Activated CD4-positive, CD25-positive, alpha-beta regulatory T cell treated with anti-CD3 and anti-CD28 coated beads, Interleukin-2, amount 50 U/mL, for 24 hours (primary cell): ENCODE measurements around the gene SUGCT.
"Not testable (repeated sequence)": the region's sequence is repeated elsewhere in the genome, so short reads cannot be mapped to it uniquely, and the experiment has no call there.

Experiments
- ATAC-seq, 2 donors: fragments of 150-1000 bp; cut with Tn5 transposase; one replicate each; pipeline ENCODE4 v1.10.0; 2021; ENCODE audit warnings: mild to moderate bottlenecking in 1 of 2, moderate library complexity in 1 of 2

SUGCT gene

DNA sequence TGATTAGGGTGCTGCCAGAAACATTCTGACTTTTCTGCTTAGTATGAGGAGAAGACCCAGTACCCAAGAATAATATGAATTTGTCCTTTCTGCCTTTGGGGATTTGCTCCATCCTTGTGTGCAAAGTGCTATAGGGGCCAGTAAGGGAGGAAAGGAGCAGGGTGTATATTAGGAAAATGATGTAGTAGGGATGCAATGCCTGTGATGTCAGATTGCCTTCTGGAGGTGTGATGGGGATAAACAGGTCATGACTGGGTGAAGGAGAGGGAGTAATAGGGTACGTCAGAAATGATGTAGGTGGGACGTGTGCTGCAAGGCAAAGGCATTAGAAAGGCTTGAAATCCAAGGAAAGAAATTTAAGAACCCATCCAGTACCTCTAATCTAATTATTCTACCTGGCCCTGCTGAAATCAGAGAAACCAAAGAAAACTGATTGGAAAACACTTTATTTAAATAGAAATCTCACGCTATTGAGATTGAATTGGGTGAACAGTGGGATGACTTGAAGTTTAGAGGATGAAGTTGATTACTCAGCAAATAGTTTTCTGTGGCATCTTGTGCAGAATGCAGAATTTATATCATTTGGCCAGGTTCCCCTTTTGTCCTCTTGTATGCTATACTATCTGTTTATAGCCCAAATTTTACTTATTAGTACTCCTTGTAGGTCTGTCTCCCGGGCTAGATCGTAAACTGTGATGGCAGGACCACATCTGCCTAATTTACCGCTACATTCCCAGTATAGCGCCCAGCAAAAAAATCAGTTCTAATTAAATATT, 503.9 kb downstream of the SUGCT start:
- no peak for ATAC-seq

GRCh38 chr7:40640566-40640965, 505.8 kb downstream of the SUGCT start:
- no peak for ATAC-seq

GRCh38 chr7:40641701-40642100, 506.9 kb downstream of the SUGCT start:
- ATAC-seq = no peak

- no peak for ATAC-seq
Measured at GRCh38 chr7:40643664-40644063, 508.9 kb downstream of the SUGCT start.

- peak in 1 of 2 donors; percentile 21 for ATAC-seq
Measured at GRCh38 chr7:40644454-40645188, 509.8 kb downstream of the SUGCT start.

DNA sequence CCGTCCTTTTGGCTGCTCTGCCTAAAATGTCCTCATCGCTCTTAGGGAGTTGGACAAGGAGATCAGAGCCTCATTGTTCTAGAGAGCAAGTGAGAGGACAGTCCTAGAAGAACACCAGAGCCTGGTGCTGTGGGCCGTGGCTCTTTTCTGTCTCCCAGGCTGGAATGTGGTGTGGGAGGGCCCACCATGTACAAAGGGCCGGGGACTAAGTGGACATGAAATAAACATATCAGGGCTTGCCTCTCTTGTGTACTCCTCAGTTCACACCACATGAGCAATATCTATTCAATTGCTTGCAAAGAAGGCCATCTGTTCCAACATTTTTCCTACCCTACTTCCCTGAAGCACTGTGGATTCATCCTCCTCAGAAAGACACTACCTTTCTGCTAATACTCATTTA, 510.4 kb downstream of the SUGCT start:
- ATAC-seq = no peak

GRCh38 chr7:40646717-40647116, 511.9 kb downstream of the SUGCT start:
- ATAC-seq = no peak

GRCh38 chr7:40647719-40648118, 512.9 kb downstream of the SUGCT start:
- ATAC-seq = no peak

DNA sequence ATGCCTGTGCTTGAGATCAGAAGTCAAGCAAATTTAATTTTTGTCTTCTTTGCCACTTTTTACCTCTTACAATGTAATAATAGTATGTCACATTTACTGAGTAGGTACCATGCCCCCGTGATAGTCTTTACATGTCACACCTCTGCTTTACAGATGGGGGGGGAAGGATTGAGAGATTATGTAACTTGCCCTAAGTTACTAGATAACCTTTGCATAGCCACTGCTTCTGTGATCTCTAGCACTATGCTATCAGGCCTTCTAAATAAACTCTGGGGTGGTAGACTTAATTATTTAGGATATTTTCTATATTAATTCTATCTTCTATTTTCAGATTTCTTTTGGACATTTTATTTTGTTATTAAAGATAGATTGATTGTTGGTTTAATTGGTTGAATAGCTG, 514.4 kb downstream of the SUGCT start:
- no peak for ATAC-seq

- ATAC-seq = not testable (repeated sequence)
Measured at GRCh38 chr7:40650903-40651302, 516.1 kb downstream of the SUGCT start.

GRCh38 chr7:40654171-40654570, 519.4 kb downstream of the SUGCT start:
- no peak for ATAC-seq

DNA sequence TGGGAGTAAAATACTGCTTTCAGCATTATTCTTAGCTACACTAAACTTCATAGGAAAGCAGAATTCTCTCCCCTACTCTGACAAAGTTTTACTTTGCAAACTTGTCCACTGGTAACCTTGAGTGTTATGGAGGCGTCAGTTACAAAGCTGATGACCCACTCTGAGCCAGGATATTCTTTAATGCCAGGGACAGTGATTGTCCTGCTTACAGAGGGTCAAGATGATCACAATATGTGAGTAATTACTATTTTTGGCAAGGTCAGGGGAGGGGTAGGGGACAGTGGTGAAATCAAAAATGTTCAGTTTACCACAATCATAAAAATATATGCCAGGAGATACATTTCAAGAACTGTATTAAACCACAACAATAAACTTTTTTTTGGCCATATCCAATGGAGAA, 520.6 kb downstream of the SUGCT start:
- no peak for ATAC-seq

- no peak for ATAC-seq
Measured at GRCh38 chr7:40656349-40656748, 521.5 kb downstream of the SUGCT start.

DNA sequence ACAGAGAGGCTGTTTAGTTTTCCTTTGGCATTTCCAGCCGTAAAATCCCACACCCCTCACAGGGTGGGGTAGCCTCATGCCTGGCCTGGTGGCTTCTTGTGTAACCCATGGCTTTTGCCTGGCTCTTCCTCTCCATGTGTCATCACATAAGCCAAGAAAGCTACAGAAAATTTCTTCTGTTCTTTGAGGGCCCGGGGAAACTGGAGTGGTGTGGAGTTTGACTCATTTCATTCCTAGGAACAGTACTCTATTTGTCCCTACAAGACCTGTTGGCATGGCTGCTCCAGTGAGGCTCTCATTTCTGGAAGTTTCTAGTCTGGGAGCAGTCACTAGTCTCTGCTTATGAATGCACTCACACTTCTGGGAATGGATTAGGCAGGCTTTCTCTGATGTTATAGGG, 523.9 kb downstream of the SUGCT start:
- ATAC-seq = no peak

DNA sequence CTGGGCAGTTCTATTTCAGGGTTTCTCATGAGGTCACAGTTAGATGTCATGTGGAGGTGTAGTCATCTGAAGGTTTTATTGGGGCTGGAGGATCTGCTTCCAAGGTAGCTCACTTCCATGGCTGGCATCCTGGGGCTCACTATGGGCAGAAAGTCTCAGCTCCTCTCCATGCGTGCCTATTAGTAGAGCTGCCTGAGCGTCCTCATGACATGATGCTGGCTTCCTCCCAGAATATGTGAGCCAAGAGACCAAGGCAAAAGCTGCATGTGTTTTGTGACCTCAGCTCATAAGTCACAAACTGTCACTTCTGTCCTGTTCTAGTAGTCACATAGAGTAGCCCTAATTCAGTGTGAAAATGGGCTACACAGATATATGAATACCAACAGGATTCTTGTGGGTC, 524.4 kb downstream of the SUGCT start:
- ATAC-seq = no peak

- ATAC-seq = no peak
Measured at GRCh38 chr7:40673285-40673684, 538.5 kb downstream of the SUGCT start.

GRCh38 chr7:40674316-40674715, 539.5 kb downstream of the SUGCT start:
- no peak for ATAC-seq

DNA sequence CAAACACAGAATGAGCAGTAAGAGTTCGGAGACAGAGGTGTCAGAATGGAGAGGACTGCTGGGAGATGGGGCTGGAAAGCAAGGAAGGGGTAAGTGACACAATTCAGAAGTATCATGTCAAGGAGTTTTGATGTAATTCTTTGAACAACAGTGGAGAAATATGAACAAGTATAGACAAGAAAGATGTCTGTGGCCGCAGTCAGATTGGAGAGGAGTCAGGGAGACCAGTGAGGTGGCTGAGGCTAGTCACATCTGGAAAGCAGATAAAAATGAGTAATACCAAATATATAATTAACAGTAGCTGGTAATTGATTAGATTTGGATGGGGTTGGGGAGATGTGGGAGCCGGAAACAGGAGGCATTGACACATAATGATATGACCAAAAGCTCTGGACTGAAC, 540.9 kb downstream of the SUGCT start:
- ATAC-seq = no peak

- ATAC-seq = no peak
Measured at GRCh38 chr7:40676221-40676620, 541.4 kb downstream of the SUGCT start.

- ATAC-seq = no peak
Measured at GRCh38 chr7:40680657-40681056, 545.9 kb downstream of the SUGCT start.

- no peak for ATAC-seq
Measured at GRCh38 chr7:40682696-40683095, 547.9 kb downstream of the SUGCT start.

DNA sequence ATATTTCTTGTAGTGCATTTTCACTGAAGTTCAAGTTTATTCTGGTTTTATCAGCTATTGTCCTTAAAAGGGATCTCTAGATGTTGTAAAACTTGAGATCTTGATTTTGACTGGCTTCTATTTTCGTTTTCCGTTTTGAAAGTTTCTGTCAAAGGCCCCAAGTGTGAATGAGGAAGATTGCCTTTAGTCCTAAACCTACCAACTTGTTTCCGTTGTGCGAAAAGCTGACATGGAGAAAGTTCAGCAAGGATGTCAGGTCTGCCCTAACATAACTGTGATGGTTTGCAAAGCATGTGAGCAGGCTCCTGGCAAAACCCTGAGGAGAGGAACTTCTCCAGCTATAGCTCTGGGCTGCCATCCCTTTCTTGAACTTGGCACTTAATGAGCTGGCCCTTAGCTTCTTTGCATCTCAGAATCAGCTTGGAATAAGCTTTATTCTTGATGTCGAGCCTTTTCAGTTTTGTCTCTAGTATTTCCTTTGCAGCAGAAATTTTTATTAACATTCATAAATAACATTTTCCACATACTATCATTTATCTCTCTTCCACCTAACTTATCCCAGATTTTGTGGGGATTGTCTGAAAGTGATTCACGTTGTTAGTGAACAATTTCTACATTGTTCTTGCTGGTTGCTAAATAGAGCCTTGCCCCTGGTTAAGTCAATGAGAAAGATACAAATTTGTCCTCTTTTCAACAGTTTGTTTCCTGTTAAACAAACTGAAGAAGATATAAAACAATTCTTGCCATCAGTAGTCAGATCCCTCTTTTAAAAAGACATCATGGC, 559.4 kb downstream of the SUGCT start:
- ATAC-seq = no peak

- ATAC-seq = no peak
Measured at GRCh38 chr7:40694991-40695390, 560.2 kb downstream of the SUGCT start.

GRCh38 chr7:40697653-40698052, 562.8 kb downstream of the SUGCT start:
- ATAC-seq = no peak
